ENCODE data around the gene FMNL3.

The FMNL3 gene

DNA sequence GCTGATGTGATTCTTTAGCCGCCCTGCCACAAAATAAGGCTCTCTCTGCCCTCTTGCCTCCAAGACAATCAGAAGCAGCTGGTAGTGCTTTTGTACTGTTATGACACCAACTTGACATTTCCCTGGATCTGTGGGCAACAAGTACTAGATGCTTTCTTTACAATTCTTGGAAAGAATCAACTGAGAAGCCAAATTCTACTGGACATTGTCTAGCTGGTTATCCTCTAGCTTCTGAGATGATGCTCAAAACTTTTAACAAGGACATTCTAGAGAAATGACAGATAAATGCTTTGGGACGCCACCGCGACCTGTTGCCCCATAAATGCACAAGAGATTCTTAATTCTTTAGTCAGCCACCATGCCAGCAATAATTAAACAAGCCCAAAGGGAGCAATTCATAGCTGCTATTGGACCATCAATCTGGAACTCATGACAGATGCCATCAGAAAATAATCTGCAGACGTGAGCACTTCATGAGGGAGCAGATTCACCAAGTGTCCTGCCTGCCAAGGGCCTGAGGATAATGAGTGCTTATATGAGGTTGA, 22.8 kb downstream of the FMNL3 start:
- Histone ChIP-seq H3K9ac (ENCODE audit: low read length) (no peak overlapping the region), H3K4me1 (ENCODE audit: control insufficient read depth, insufficient read depth, low read length) (peaks cover 3% of the 10 kb centered on the region), H3K27me3 (ENCODE audit: control insufficient read depth, insufficient read depth, low read length) (no peaks in the 10 kb centered on the region), H3K4me3 (ENCODE audit: low read length) (no peak overlapping the region), H3K36me3 (ENCODE audit: control insufficient read depth, insufficient read depth, low read length) (no peaks in the 10 kb centered on the region), H3K9me3 (ENCODE audit: control insufficient read depth, low read length) (no peaks in the 10 kb centered on the region)

DNA sequence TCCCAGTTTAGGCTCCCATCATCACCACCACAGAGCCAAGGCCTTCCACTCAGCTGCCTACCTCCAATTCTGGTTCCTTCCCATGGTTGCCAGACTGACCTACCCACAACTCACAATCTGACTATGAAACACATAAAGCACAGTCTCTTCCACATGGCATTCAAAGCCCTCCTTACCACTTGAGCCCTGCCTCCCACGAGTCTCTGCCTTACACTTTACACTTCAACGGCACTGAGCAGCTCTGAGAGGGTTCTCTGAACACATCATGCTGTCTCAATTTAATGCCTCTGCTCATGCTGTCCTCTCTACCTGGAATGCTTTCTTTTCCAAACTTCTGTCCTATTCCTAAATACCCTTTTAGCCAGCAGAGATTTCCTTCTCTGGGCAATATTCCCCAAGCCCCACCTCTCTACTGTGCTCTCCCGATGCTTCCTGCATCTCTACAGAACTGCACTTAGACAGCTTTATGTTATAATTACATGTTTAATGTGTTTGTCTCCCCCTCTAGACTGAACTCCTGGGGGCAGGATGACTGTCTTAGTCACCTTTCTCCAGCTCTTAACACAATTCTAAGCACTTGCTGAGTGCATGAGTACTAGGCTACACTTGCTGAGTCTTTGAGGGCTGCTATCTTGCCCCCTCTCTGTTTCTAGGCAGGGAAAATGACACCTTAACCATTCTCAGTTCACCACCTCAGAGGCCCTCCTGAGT, 23.5 kb downstream of the FMNL3 start:
- H3K4me3 ChIP-seq (ENCODE audit: low read length) = no peak overlapping the region
- no peak overlapping the region for H3K9ac ChIP-seq (ENCODE audit: low read length)
- no peaks in the 10 kb centered on the region for H3K9me3 ChIP-seq (ENCODE audit: control insufficient read depth, low read length)
- H3K27me3 ChIP-seq (ENCODE audit: control insufficient read depth, insufficient read depth, low read length) = no peaks in the 10 kb centered on the region
- H3K36me3 ChIP-seq (ENCODE audit: control insufficient read depth, insufficient read depth, low read length) = no peaks in the 10 kb centered on the region
- no peaks in the 10 kb centered on the region for H3K4me1 ChIP-seq (ENCODE audit: control insufficient read depth, insufficient read depth, low read length)

DNA sequence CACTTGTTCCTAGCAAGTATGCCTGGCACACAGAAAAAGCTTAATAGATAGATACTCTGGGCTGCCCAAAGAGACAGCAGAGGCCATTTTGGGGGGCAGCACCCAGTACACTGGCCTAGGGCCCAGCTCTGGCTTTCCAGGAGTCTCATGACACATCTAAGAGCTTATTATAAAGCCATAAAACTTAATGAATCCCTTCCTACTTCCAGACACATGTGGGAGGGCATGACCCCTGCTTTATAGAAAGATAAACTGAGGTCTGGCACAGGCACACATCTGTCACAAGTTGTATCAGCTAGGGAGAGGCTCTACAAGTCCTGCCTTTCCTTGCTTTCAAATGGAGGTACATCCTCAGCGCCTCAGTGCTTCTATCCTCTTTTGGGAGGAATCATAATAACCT, 27.1 kb downstream of the FMNL3 start:
- Histone ChIP-seq H3K9me3 (ENCODE audit: control insufficient read depth, low read length) (no peaks in the 10 kb centered on the region), H3K36me3 (ENCODE audit: control insufficient read depth, insufficient read depth, low read length) (no peaks in the 10 kb centered on the region), H3K4me3 (ENCODE audit: low read length) (no peak overlapping the region), H3K9ac (ENCODE audit: low read length) (no peak overlapping the region), H3K27me3 (ENCODE audit: control insufficient read depth, insufficient read depth, low read length) (no peaks in the 10 kb centered on the region), H3K4me1 (ENCODE audit: control insufficient read depth, insufficient read depth, low read length) (peaks cover 4% of the 10 kb centered on the region)

DNA sequence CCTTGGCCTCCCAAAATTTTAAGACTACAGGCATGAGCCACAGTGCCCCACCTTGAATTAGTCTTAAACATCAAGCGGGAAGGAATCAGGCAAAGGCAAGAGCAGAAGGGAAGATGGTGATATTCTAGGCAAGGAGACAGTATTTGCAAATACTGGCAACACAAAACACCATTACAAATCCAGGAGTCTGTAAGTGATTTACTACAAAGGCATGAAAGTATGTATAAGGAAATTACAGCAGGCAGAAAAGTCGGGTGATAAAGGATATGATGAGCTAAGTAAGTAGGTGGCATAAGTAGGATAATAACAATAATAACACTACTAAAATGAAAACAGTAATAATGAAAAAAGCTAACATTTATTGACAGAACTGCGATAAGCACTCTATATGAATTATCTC, 28.5 kb downstream of the FMNL3 start:
- Histone ChIP-seq H3K9ac (ENCODE audit: low read length) (no peak overlapping the region), H3K4me3 (ENCODE audit: low read length) (no peak overlapping the region), H3K27me3 (ENCODE audit: control insufficient read depth, insufficient read depth, low read length) (no peaks in the 10 kb centered on the region), H3K36me3 (ENCODE audit: control insufficient read depth, insufficient read depth, low read length) (no peaks in the 10 kb centered on the region), H3K9me3 (ENCODE audit: control insufficient read depth, low read length) (no peaks in the 10 kb centered on the region), H3K4me1 (ENCODE audit: control insufficient read depth, insufficient read depth, low read length) (peaks cover 18% of the 10 kb centered on the region)

DNA sequence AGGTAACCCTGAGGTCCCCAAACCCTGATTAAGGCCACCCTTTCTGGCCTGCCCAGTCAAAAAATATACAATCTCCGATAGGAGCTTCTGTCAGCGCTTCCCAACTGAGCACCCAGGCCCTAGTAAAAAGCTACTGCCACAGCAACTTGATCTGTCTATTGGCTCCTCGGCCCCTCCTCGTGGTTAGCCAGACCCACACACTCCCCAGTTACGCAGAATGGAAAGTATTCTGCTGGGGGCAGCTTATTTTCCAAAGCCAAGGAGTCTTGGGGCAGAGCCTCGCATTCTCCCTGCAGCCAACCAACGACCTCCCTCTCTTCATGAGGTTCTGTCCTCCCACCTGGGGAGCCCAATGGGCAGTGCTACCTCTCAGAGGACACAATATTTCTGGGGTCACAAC, 32.1 kb downstream of the FMNL3 start:
- H3K9ac ChIP-seq (ENCODE audit: low read length) = no peak overlapping the region
- H3K27me3 ChIP-seq (ENCODE audit: control insufficient read depth, insufficient read depth, low read length) = no peaks in the 10 kb centered on the region
- no peaks in the 10 kb centered on the region for H3K36me3 ChIP-seq (ENCODE audit: control insufficient read depth, insufficient read depth, low read length)
- H3K4me1 ChIP-seq (ENCODE audit: control insufficient read depth, insufficient read depth, low read length) = peaks cover 50% of the 10 kb centered on the region
- no peak overlapping the region for H3K4me3 ChIP-seq (ENCODE audit: low read length)
- H3K9me3 ChIP-seq (ENCODE audit: control insufficient read depth, low read length) = no peaks in the 10 kb centered on the region

DNA sequence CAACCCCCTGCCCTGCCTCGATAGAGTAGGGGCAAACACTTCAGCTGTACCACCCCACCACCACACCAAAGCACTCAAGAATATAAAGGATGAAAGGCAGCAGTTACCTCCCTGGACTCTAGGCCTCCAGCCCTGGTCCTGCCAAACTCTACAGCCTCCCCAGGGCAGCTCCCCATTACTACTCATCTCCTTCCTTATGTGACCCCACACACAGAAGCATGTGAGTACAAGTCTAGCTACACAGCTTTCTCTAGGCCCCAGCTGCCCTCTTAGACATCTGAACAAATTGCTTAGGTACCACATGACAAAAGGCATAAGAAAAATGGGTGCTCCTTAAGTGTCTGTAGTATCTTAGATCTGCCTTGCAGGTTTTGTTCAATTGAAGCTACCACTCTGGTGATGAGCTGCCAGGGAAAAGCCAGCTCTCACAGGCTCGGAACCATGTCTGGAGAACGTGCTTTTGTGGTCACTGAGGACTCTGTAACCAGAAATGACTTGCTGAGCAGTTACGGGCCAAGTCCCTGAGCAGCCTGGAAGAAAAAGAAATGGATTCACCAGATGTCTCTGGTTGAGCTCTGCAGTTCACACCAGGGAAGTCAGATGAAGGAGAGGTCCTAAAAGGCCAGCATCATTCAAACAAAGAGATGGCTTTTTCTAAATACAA, 32.8 kb downstream of the FMNL3 start:
- H3K27me3 ChIP-seq (ENCODE audit: control insufficient read depth, insufficient read depth, low read length) = no peaks in the 10 kb centered on the region
- H3K4me3 ChIP-seq (ENCODE audit: low read length) = no peak overlapping the region
- no peaks in the 10 kb centered on the region for H3K9me3 ChIP-seq (ENCODE audit: control insufficient read depth, low read length)
- H3K36me3 ChIP-seq (ENCODE audit: control insufficient read depth, insufficient read depth, low read length) = no peaks in the 10 kb centered on the region
- H3K9ac ChIP-seq (ENCODE audit: low read length) = peak overlapping the region; percentile 60
- peaks cover 50% of the 10 kb centered on the region for H3K4me1 ChIP-seq (ENCODE audit: control insufficient read depth, insufficient read depth, low read length)

DNA sequence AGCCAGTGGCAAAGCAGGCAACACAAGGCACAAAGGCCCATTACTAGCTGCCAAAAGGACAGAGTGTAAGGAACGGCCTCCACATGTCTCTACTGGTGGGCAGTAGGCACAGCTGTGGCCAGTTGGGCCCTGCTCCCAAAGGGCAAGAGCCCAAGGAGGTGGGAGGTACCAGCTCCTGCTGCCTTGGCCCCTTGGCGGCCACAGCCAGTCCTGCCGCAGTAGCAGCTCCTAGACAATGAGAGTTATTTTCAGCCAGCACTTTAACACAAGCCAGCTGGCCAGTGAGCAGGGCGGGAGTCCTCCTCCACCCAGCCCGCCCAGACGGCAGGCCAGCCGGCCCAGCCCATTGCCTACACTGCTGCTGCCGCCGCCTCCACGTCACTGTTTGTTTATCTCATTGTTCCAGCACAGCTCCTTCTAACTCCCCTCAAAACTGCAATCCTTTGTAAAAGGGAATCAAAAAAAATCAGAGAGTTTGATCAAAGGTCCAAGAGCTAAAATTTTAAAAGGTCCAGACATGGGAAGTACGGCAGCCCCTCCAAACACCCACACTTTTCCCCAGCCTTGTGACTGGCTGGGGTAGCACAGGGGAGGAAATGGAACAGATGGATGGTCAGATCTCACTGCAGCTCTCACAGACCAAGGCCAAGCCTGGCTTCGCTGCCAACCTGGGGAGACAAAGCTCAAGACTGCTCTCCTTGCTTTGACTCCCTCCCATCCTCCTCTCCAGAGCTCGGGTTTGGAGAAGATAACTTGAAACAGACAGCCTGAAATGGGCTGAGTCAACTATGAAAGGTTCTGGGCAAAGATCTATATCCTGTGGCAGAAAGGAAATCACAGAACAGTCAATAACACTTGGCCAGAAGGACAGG, 33.5 kb downstream of the FMNL3 start:
- H3K4me1 ChIP-seq (ENCODE audit: control insufficient read depth, insufficient read depth, low read length) = peaks cover 50% of the 10 kb centered on the region

DNA sequence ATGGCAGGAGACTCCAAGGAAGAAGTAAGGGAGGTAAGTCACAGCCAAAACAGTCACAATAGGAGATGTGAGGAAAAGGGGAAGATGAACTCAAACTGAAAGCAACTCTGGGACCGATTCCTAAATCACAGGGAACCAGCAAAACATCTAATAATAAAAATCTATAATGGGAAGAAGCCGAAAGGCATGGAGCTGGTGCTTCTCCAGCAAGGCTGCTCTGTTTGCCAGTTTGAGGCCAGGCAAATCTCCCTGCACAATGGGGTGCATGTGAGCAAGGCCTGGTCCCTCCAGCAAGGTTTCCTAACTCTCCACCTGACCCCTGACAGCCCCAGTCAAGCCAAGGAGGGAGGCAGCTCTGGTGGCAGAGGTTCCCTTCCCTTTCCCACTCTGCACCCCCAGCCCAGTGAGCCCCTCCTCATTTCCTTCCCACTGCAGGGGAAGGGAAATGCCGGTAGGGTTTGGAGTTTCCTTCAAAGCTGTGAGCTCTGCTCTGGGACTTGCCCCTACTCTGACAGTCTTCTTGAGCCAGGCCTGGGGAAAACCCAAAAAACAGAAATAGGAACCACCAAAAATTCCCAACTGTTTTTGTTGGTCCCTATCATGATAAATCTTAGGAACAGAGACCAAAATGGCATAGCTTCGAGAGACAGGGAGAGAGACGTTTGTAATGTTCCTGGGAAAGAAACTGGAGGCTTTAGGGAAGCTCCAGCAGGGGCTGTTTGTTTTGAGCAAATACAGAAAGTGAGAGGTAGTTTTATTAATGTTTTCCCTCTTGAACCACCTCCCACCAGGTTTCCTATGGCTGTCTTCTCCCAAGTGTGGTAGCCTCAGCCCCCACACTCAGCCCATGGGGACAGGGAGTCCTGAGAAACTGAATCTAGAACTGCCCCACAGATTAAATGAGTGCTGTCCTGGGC, 34.6 kb downstream of the FMNL3 start:
- no peaks in the 10 kb centered on the region for H3K27me3 ChIP-seq (ENCODE audit: control insufficient read depth, insufficient read depth, low read length)
- peak overlapping the region; percentile 54 for H3K9ac ChIP-seq (ENCODE audit: low read length)
- H3K4me3 ChIP-seq (ENCODE audit: low read length) = no peak overlapping the region
- H3K4me1 ChIP-seq (ENCODE audit: control insufficient read depth, insufficient read depth, low read length) = peaks cover 50% of the 10 kb centered on the region
- no peaks in the 10 kb centered on the region for H3K9me3 ChIP-seq (ENCODE audit: control insufficient read depth, low read length)
- H3K36me3 ChIP-seq (ENCODE audit: control insufficient read depth, insufficient read depth, low read length) = no peaks in the 10 kb centered on the region

More for the DNA sequence above, 33.5 kb downstream of the FMNL3 start:
- H3K9ac ChIP-seq (ENCODE audit: low read length) = peak overlapping the region; percentile 60
- no peaks in the 10 kb centered on the region for H3K9me3 ChIP-seq (ENCODE audit: control insufficient read depth, low read length)
- no peaks in the 10 kb centered on the region for H3K36me3 ChIP-seq (ENCODE audit: control insufficient read depth, insufficient read depth, low read length)
- H3K4me3 ChIP-seq (ENCODE audit: low read length) = peak overlapping the region; percentile 10
- H3K27me3 ChIP-seq (ENCODE audit: control insufficient read depth, insufficient read depth, low read length) = no peaks in the 10 kb centered on the region

DNA sequence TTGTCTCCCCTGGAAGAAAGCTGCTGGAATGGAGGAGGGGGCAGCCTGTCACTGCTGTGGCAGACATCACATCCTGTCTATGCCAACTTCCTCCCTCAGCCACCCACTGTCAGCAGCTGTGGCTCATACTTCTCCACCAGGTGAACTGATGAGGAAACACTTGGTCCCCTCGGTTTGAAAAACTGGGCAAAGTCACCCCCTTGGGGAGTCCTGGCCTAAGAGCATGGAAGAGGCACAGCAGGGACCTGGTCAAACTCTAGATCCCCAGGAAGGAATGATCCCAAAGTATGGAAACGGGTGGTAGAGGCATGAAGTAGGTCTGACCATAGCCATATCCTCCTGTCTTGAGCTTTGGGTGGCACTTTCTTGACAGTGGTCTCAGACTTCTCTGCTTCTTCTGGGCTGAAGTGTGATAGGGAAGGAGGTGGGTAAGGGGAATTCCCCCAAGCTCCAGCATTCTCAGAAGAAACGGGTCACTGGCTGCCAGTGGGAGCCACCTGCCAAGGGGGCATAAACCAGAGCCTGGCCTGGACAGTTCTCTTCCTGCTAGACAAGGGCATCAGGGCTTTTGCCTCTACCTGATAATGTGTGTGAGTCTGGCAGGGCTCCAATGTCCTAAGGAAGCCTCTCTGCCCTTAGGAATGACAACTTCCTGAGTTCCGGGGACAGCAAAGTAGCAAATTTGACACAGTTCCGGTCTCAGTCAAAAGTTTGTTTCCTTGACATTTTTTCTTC, 36.0 kb downstream of the FMNL3 start:
- Histone ChIP-seq H3K9me3 (ENCODE audit: control insufficient read depth, low read length) (no peaks in the 10 kb centered on the region), H3K9ac (ENCODE audit: low read length) (no peak overlapping the region)

DNA sequence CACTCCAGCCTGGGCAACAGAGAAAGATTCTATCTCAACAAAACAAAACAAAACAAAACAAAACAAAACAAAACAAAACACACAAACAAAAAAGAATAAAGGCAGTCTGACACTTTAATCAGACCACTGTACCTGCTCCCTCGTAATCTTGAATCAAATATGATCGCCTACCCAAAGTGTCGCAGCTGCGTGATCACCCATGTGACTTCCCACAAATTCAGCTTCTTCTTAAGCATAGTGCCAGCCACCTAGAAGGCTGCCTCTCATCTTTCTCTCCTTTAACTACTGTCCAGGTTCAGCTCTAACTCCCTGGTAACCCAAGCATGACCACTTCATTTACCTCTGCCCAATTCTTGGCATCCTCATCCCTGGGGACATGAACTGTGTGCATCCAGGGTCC, 37.4 kb downstream of the FMNL3 start:
- no peak overlapping the region for H3K9ac ChIP-seq (ENCODE audit: low read length)
- no peaks in the 10 kb centered on the region for H3K27me3 ChIP-seq (ENCODE audit: control insufficient read depth, insufficient read depth, low read length)
- no peaks in the 10 kb centered on the region for H3K36me3 ChIP-seq (ENCODE audit: control insufficient read depth, insufficient read depth, low read length)
- no peak overlapping the region for H3K4me3 ChIP-seq (ENCODE audit: low read length)
- H3K9me3 ChIP-seq (ENCODE audit: control insufficient read depth, low read length) = no peaks in the 10 kb centered on the region
- H3K4me1 ChIP-seq (ENCODE audit: control insufficient read depth, insufficient read depth, low read length) = peaks cover 43% of the 10 kb centered on the region

More for the DNA sequence above, 36.0 kb downstream of the FMNL3 start:
- Histone ChIP-seq H3K4me3 (ENCODE audit: low read length) (no peak overlapping the region), H3K4me1 (ENCODE audit: control insufficient read depth, insufficient read depth, low read length) (peaks cover 50% of the 10 kb centered on the region), H3K27me3 (ENCODE audit: control insufficient read depth, insufficient read depth, low read length) (no peaks in the 10 kb centered on the region), H3K36me3 (ENCODE audit: control insufficient read depth, insufficient read depth, low read length) (no peaks in the 10 kb centered on the region)

Data from mucosa of stomach (tissue), 1 donor.